Activated T-helper 2 cell treated with anti-CD3 and anti-CD28 coated beads, Interferon-gamma antibody, Interleukin-2, Interleukin-4, amounts not matched to agents 10 μg/mL and 5 μg/mL and 100 μg/mL, durations not matched to agents 14 hours and 24 hours and 36 hours (primary cell): Measurements from ENCODE around the gene CTIF. TPM values are rescaled to one million over a fixed set of nuclear protein-coding genes. Genes with fewer than 3 reads are reported as not detected.

Experiments used
- DNase-seq: peaks from one replicate; pipeline ENCODE4 v3.0.0; 2021; ENCODE audit warnings: low spot score
- H3K27ac Mint-ChIP-seq: one replicate; pipeline ENCODE4 v1.8.0; 2021; ENCODE audit warnings: mixed read lengths
- H3K27me3 Mint-ChIP-seq: one replicate; pipeline ENCODE4 v1.8.0; 2021; ENCODE audit warnings: low read depth, mixed read lengths
- H3K36me3 Mint-ChIP-seq: one replicate; pipeline ENCODE4 v1.8.0; 2021; ENCODE audit warnings: low read depth, mixed read lengths
- H3K4me1 Mint-ChIP-seq: one replicate; pipeline ENCODE4 v1.8.0; 2021; ENCODE audit warnings: low read depth, mixed read lengths
- H3K4me3 Mint-ChIP-seq: one replicate; pipeline ENCODE4 v1.8.0; 2021; ENCODE audit warnings: low read depth, mild to moderate bottlenecking, moderate library complexity, mixed read lengths
- H3K9me3 Mint-ChIP-seq: one replicate; pipeline ENCODE4 v1.8.0; 2021; ENCODE audit warnings: mixed read lengths
- intact Hi-C: fragments of 100-400 bp; cut with micrococcal nuclease; formaldehyde crosslinking; loops from one replicate; pipeline ENCODE4 v1.15.1; 2023
- total RNA-seq: library from RNA; stranded (reverse); gene quantifications from 2 replicates; pipeline ENCODE4 v1.2.3, GENCODE V29; 2022

CTIF gene
- total RNA-seq, 1 donor from 2014 or later: 7.0 TPM

DNA sequence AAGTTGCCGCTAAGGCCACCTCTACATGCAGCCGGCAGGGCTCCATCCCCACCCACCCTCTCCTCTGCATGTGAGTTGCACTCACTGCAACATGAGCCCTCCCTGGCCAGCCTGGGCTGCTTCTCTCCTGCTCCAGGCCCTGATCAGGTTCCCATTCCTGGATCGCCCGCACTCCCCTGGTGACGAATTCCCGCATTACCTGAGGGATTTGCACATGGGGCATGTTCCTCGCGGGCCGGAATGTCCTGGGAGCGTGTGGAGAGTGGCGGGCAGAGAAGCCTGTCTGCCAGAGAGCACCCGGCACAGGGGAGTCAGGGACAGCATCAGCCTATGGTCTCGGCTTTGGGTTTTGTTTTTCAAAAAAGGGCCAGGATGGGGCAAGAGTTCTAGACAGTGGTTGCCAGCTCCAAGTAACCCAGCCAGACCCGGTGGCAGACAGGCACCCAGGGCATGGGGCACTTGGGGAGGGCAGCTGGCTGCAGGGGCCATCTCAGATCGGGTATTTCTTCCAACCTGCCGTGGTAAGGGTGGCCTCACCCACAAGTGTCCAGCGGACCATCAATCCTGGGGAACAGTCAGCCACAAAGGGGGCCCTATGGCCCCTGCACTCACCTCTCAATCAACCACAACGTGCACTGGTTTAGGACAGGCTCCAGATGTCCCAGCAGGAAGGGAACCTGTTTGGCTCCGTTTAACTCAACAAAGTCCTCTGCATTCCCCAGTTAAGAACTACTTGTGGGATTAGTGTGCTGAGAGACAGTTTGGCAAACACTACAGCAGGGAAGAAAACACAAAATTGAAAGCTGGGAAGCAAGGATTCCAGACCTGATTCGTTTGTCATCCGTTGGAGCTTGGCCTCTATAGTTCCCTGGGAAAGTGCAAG lies 224.2 kb downstream of the CTIF start:
- intact Hi-C loops: no loop called here
- DNase-seq: no peak
- H3K9me3 Mint-ChIP-seq: no peaks in the 10 kb centered on the region
- no peaks in the 10 kb centered on the region for H3K27me3 Mint-ChIP-seq
- H3K4me3 Mint-ChIP-seq: no peak overlapping the region
- no peak overlapping the region for H3K27ac Mint-ChIP-seq
- H3K36me3 Mint-ChIP-seq: no peaks in the 10 kb centered on the region
- no peaks in the 10 kb centered on the region for H3K4me1 Mint-ChIP-seq

DNA sequence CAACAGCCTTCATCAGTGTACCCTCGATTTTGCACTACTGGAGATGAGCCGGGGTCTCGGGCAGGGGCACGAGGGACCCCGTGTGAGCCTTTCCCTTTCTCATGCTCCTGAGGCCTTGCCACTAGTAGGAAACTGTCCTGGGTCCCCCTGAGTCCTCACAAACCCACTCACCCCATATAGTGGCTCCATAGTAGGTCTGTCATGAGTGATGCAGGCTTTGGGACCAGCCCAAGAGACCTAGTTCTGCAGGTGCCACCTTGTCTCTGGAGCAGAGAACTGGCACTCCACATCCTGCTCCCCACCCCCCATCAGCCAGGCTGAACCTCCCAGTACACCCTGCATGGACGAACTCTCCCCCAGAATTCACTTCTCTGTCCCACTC lies 224.9 kb downstream of the CTIF start:
- Mint-ChIP-seq H3K36me3 (no peaks in the 10 kb centered on the region), H3K27me3 (no peaks in the 10 kb centered on the region), H3K27ac (no peak overlapping the region), H3K9me3 (no peaks in the 10 kb centered on the region), H3K4me3 (no peak overlapping the region), H3K4me1 (no peaks in the 10 kb centered on the region)
- intact Hi-C loops: no loop called here
- no peak for DNase-seq

DNA sequence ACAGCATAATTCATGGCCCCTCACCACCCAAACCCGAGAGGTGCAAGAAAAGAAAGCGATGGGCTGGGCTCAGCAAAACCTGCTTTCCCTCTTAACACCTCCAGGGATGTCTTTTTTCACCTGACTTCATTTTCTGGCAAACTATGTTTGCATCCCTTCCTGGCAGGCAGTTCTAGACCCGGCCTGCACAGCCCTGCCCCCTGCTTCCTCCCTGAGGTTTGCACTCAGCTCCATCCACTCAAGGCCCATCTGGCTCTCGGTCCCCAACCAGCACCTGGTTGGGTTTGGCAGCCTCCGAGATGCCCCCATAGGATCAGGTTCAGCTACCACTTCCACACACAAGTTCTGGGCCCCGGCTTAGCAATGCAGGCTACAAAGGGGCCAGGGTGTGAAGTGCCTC lies 226.2 kb downstream of the CTIF start:
- Mint-ChIP-seq H3K27me3 (no peaks in the 10 kb centered on the region), H3K4me3 (no peak overlapping the region), H3K4me1 (no peaks in the 10 kb centered on the region), H3K36me3 (no peaks in the 10 kb centered on the region), H3K9me3 (no peaks in the 10 kb centered on the region), H3K27ac (no peak overlapping the region)
- DNase-seq: no peak
- intact Hi-C loops: no loop called here

DNA sequence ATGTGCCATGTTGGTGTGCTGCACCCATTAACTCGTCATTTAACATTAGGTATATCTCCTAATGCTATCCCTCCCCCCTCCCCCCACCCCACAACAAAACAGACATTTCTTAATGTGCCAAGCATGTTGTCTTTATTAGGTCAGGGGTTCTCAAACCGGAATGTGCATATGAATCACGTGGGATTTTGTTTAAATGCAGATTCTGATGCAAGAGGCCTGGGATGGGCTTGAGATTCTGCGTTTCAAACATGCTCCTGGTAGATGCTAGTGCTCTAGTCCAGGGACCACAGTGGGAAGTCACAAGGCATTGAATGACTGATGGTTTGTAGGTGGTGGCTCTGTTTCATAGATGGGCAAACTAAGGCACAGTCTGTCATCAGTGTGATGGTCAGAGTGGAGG lies 227.2 kb downstream of the CTIF start:
- intact Hi-C loops: no loop called here
- Mint-ChIP-seq H3K9me3 (no peaks in the 10 kb centered on the region), H3K4me3 (no peak overlapping the region), H3K4me1 (no peaks in the 10 kb centered on the region), H3K27me3 (no peaks in the 10 kb centered on the region), H3K27ac (no peak overlapping the region), H3K36me3 (no peaks in the 10 kb centered on the region)
- DNase-seq: no peak

DNA sequence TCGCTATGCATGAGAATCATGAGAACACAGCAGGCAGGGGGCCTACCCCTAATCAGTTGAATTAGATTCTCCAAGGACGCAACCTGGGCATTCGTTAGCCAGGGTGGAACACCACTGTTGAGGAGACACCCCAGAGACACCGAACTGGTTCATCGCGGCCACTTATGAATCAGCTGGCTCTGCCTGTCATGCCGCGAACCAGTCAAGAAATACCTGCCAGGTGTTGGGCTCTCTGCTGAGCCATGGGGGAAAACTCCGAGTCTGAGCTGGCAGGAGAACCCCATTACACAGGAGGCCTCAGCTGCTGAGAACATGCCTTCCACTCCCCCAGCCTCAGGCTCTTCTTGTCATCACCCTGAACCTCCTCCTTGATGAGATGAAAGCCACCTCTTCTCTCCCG lies 227.7 kb downstream of the CTIF start:
- intact Hi-C loops: no loop called here
- Mint-ChIP-seq H3K27me3 (no peaks in the 10 kb centered on the region), H3K36me3 (no peaks in the 10 kb centered on the region)

DNA sequence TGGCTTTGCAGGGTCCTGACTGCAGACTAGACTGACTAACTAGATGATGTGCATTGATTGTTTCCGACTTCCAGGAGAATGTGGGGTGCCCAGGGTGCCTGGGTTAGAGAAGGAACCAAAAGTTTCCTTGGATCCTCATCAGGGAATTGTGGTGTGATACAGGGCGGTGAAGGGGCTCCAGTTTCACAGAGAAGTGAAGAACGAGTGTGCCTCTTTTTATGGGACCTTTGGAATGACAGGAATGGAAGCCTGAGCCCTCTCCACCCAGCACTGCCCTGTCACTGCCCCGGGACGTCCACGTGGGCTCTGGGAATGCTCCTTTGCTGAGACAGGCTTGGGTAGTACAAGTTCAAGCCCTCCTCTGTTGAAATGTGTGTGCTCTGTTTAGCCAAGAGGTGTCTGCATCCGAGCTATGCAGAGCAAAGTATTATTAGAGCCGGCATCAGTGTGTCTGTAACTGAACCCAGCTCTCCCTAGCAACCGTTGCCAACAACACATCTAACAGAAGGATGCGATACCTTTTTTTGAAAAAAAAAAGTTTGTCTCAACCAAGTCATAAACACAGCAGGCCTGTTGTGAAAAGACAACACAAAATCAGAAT lies 228.4 kb downstream of the CTIF start:
- intact Hi-C loops: no loop called here
- H3K27ac Mint-ChIP-seq: no peak overlapping the region
- no peak overlapping the region for H3K4me3 Mint-ChIP-seq
- no peaks in the 10 kb centered on the region for H3K4me1 Mint-ChIP-seq
- H3K9me3 Mint-ChIP-seq: no peaks in the 10 kb centered on the region
- no peak for DNase-seq
- H3K36me3 Mint-ChIP-seq: no peaks in the 10 kb centered on the region
- H3K27me3 Mint-ChIP-seq: no peaks in the 10 kb centered on the region

More for the DNA sequence above, 227.7 kb downstream of the CTIF start:
- Mint-ChIP-seq H3K4me1 (no peaks in the 10 kb centered on the region), H3K9me3 (no peaks in the 10 kb centered on the region), H3K27ac (no peak overlapping the region), H3K4me3 (no peak overlapping the region)
- DNase-seq: no peak

DNA sequence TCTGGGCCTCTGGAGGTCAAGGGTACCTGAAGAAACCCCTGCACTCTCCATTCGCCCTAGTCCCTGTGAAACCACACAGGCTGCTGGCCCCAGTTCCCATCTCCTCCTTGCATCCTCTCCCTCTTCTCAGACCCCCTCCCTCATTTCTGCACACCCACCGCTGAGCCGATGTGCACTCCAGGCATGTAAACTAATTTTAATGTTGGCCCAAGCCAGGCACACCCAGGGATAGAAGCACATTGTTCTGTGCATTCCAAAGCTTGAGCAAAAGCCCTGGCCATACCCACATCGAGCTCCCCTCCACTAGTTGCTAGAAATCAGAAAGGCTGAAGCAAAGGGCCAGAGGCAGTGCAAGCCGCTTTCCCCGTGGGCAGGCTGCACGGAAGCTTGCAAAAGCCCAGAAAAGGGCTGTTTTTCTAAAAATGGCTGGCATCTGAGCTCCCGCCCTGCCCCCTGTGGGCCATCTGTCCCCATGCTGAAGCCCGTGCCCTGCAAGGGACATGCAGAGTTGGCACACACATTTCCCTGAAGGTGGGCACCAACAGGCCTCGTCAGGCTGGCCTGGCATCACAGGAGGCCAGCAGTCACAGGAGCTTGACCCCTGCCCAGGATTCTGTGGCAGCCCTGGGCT lies 230.3 kb downstream of the CTIF start:
- intact Hi-C loops: no loop called here
- no peaks in the 10 kb centered on the region for H3K36me3 Mint-ChIP-seq
- no peak overlapping the region for H3K4me3 Mint-ChIP-seq
- no peak for DNase-seq
- H3K4me1 Mint-ChIP-seq: no peaks in the 10 kb centered on the region
- H3K27me3 Mint-ChIP-seq: no peaks in the 10 kb centered on the region
- no peaks in the 10 kb centered on the region for H3K9me3 Mint-ChIP-seq
- H3K27ac Mint-ChIP-seq: no peak overlapping the region

DNA sequence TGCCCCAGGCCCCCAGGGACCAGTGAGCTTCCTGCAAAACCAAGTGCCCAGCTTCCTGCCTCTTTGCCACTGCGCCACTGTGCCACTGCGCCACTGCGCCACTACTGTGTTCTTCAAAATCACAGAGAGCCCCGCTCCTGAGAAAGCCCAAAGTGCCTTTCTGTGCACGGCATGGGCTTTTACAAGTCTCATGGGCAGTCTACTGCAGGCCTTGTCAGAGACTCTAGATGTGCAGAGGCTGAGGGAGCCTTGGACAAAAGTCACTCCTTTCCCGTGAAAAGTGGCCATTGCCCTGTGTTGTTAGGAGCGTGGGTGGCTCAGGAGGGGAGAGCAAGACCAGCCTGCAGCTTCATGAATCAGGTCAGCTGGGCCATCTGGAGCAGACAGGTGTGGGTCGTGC lies 231.4 kb downstream of the CTIF start:
- H3K27me3 Mint-ChIP-seq: no peaks in the 10 kb centered on the region

DNA sequence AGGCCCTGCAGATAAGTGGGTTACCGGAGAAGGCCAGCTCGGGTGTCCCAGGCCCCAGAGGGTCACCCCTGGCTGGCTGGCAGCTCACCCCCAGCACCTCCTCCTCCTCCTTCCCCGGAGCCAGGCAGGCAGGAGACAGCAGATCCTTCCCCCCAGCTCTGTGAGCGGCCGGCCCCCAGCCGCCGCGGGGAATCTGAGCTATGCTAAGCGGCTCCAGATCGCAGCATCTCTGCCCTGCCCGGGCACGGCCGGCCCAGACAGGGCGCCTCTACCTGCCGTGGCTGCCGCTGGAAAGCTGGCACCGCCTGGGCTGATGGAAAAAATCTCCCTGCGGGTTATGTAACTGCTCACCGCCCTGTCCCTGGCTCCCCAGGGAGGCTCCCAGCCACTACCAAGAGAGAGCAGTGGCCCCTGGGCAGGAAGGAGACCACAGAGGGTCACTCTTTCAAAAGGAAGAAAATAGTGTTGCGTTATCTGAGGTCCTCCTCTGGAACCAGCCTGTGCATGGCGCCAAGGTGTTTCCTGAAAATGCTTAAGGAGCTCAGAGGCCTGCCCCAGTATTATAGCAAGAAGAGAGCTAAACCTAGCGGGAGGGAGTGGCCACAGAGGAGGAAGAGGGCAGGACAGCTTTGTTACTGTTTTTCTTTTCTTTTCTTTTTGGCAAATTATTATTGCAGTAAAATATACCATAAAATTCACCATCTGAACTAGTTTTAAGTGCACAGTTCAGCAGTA lies 233.0 kb downstream of the CTIF start:
- H3K27me3 Mint-ChIP-seq: no peaks in the 10 kb centered on the region
- no peak for DNase-seq
- no peaks in the 10 kb centered on the region for H3K9me3 Mint-ChIP-seq
- intact Hi-C loops: no loop called here
- no peak overlapping the region for H3K4me3 Mint-ChIP-seq
- no peak overlapping the region for H3K27ac Mint-ChIP-seq
- H3K36me3 Mint-ChIP-seq: no peaks in the 10 kb centered on the region
- no peaks in the 10 kb centered on the region for H3K4me1 Mint-ChIP-seq

More for the DNA sequence above, 231.4 kb downstream of the CTIF start:
- Mint-ChIP-seq H3K27ac (no peak overlapping the region), H3K9me3 (no peaks in the 10 kb centered on the region), H3K4me3 (no peak overlapping the region), H3K36me3 (no peaks in the 10 kb centered on the region), H3K4me1 (no peaks in the 10 kb centered on the region)
- intact Hi-C loops: no loop called here
- no peak for DNase-seq

DNA sequence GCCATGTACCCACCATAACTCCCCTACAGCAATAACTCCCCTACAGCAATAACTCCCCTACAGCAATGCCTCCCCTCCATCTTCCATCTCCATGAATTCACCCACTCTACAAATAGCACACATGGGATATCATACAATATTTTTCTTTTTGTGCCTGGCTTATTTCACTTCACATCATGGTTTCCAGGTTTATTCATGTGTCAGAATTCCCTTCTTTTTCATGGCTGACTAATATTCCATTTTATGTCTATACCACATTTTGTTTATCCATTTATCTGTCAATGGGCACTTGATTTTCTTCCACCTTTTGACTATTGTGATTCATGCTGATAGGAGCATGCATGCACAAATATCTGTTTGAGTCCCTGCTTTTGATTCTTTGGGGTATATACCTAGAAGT lies 233.6 kb downstream of the CTIF start:
- H3K4me3 Mint-ChIP-seq: no peak overlapping the region
- H3K4me1 Mint-ChIP-seq: peaks cover under 1% of the 10 kb centered on the region
- no peak for DNase-seq
- H3K36me3 Mint-ChIP-seq: no peaks in the 10 kb centered on the region
- H3K9me3 Mint-ChIP-seq: no peaks in the 10 kb centered on the region
- intact Hi-C loops: no loop called here
- no peaks in the 10 kb centered on the region for H3K27me3 Mint-ChIP-seq
- no peak overlapping the region for H3K27ac Mint-ChIP-seq

DNA sequence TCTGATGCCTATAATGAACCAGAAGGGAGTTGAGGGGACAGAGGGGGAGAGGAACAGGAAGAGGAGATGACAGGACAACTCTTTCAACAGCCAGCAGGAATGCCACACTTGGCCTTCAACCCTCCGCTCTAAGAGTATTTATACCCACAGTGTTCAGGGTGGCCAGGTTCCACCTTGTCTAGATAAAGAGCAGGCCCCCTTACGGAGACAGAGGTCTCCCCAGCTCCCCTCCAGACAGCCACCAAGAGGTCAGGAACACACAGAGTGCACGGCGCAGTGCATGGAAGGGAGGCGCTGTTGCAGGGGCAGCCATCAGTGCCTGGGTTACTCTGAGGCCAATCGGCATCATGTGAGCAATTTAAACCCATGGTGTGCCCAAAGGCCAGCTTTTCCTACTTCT lies 235.0 kb downstream of the CTIF start:
- no peaks in the 10 kb centered on the region for H3K9me3 Mint-ChIP-seq
- no peaks in the 10 kb centered on the region for H3K27me3 Mint-ChIP-seq
- H3K27ac Mint-ChIP-seq: no peak overlapping the region
- H3K4me1 Mint-ChIP-seq: peaks cover 2% of the 10 kb centered on the region
- H3K4me3 Mint-ChIP-seq: no peak overlapping the region
- H3K36me3 Mint-ChIP-seq: no peaks in the 10 kb centered on the region
- intact Hi-C loops: no loop called here
- no peak for DNase-seq

DNA sequence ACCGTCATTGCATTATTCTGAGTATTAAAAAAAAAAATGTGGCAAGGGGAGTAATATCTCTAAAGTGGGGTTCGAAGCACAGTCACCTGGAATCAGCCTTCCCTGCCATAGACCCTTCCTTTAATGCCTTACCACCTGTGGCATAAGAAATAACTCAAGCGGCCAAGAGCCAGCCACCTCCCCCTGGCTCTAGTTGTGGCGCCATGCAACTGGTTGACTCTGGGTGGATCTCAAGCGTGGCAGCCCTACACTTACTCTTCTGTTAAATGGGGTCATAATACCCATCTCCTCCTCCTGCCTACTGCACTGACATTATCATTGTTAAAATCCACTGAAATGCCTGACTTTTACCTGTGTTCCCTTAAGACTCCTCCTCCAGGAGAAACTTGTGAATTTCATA lies 236.1 kb downstream of the CTIF start:
- intact Hi-C loops: loop anchor here (5.0 kb wide), 3 partner anchors 92 to 172 kb away; no protein-coding TSS in a partner anchor
- Mint-ChIP-seq H3K36me3 (no peaks in the 10 kb centered on the region), H3K9me3 (no peaks in the 10 kb centered on the region), H3K27me3 (no peaks in the 10 kb centered on the region), H3K27ac (no peak overlapping the region), H3K4me3 (no peak overlapping the region), H3K4me1 (peaks cover 2% of the 10 kb centered on the region)
- no peak for DNase-seq
